GM10266 (cell line): ENCODE results near the gene EEF1A1.

Experiments
- DNase-seq: peaks from one replicate; pipeline ENCODE4 v3.0.0; 2012; ENCODE audit errors: extremely low spot score
- CTCF ChIP-seq: IDR thresholded peaks from 2 replicates; pipeline ENCODE4 v1.5.1; 2012; ENCODE audit warnings: mild to moderate bottlenecking, low read depth; ENCODE audit not compliant: control insufficient read depth, insufficient read depth; ENCODE audit errors: missing control alignments

Gene EEF1A1

GRCh38 chr6:73484438-73484837 lies 36.4 kb downstream of the EEF1A1 start:
- TF ChIP-seq CTCF: no peak
- no peak for DNase-seq

GRCh38 chr6:73481969-73482368 lies 38.9 kb downstream of the EEF1A1 start:
- no peak for TF ChIP-seq CTCF

DNA sequence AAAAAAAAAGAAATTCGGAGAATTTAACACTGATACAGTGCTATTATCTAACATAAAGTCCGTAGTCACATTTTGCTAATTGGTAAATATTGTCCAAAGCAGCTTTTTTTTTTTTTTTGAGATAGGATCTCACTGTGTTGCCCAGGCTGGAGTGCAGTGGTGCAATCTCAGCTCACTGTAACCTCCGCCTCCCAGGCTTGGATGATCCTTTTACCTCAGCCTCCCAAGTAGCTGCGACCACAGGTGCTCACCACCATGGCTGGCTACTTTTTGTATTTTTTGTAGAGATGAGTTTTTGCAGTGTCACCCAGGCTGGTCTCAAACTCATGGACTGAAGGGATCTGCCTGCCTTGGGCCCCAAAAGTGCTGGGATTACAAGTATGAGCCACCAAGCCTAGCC lies 43.4 kb downstream of the EEF1A1 start:
- no peak for TF ChIP-seq CTCF
- no peak for DNase-seq

More at GRCh38 chr6:73481969-73482368, 38.9 kb downstream of the EEF1A1 start:
- no peak for DNase-seq

GRCh38 chr6:73476723-73477122 lies 44.1 kb downstream of the EEF1A1 start:
- no peak for TF ChIP-seq CTCF
- no peak for DNase-seq

- TF ChIP-seq CTCF: no peak
- DNase-seq: peak; percentile 47
These were observed 49.0 kb downstream of the EEF1A1 start for GRCh38 chr6:73471686-73472290.
